SKM-1 (cell line): ENCODE data around the gene ANAPC15.
"Not testable (repeated sequence)": the region's sequence is repeated elsewhere in the genome, so short reads cannot be mapped to it uniquely, and the experiment has no call there.

Experiments
- DNase-seq: peaks from one replicate; lab custom pipeline; 2025; ENCODE audit not compliant: unreplicated experiment; lab: John Stamatoyannopoulos, UW

The ANAPC15 gene

GRCh38 chr11:72112143-72112977 lies at the start of gene ANAPC15:
Gene ANAPC15, minus strand, starts transcription at chr11:72112695. Its CDS starts 1,419 bp downstream, at chr11:72111276.
- DNase-seq = peak; percentile 97

GRCh38 chr11:72160319-72160718 lies 47.8 kb upstream of the ANAPC15 start:
- DNase-seq = no peak

GRCh38 chr11:72157131-72157530 lies 44.6 kb upstream of the ANAPC15 start:
- DNase-seq = no peak

GRCh38 chr11:72155751-72156150 lies 43.3 kb upstream of the ANAPC15 start:
- DNase-seq = no peak

- no peak for DNase-seq
These were observed 42.3 kb upstream of the ANAPC15 start for GRCh38 chr11:72154816-72155215.

- not testable (repeated sequence) for DNase-seq
These were observed 41.4 kb upstream of the ANAPC15 start for GRCh38 chr11:72153874-72154273.

GRCh38 chr11:72150882-72151281 lies 38.4 kb upstream of the ANAPC15 start:
- DNase-seq = no peak

- DNase-seq = no peak
These were observed 34.1 kb upstream of the ANAPC15 start for GRCh38 chr11:72146625-72147024.

- DNase-seq = no peak
These were observed 32.5 kb upstream of the ANAPC15 start for GRCh38 chr11:72144807-72145565.

GRCh38 chr11:72142543-72142942 lies 30.0 kb upstream of the ANAPC15 start:
- DNase-seq = not testable (repeated sequence)

GRCh38 chr11:72142086-72142485 lies 29.6 kb upstream of the ANAPC15 start:
- DNase-seq = not testable (repeated sequence)

GRCh38 chr11:72141066-72141465 lies 28.6 kb upstream of the ANAPC15 start:
- no peak for DNase-seq

- no peak for DNase-seq
These were observed 28.2 kb upstream of the ANAPC15 start for GRCh38 chr11:72140661-72141060.

- no peak for DNase-seq
These were observed 27.0 kb upstream of the ANAPC15 start for GRCh38 chr11:72139500-72139899.

- no peak for DNase-seq
These were observed 26.4 kb upstream of the ANAPC15 start for GRCh38 chr11:72138821-72139390.

GRCh38 chr11:72136684-72137262 lies 24.3 kb upstream of the ANAPC15 start:
- DNase-seq = no peak

- DNase-seq = no peak
These were observed 23.6 kb upstream of the ANAPC15 start for GRCh38 chr11:72135891-72136683.

- not testable (repeated sequence) for DNase-seq
These were observed 23.0 kb upstream of the ANAPC15 start, which contains the start of gene FOLR3 for GRCh38 chr11:72135473-72135872. Gene FOLR3, plus strand, starts transcription at chr11:72135725. Its CDS starts 228 bp downstream, at chr11:72135953.

- DNase-seq = peak; percentile 10
These were observed 20.2 kb upstream of the ANAPC15 start for GRCh38 chr11:72132646-72133045.

- no peak for DNase-seq
These were observed 16.9 kb upstream of the ANAPC15 start for GRCh38 chr11:72129381-72129780.
